Body of pancreas (tissue), 4 donors: ENCODE measurements around the gene GIGYF1. TPM values are rescaled to one million over a fixed set of nuclear protein-coding genes. Genes with fewer than 3 reads are reported as not detected.

Experiments used
- ATAC-seq: fragments of 150-250 bp; one replicate; pipeline ENCODE4 v1.9.1; 2016
- DNase-seq, 4 donors: peaks; one replicate each; pipeline ENCODE4 v3.0.0-alpha.2; 2019
- H3K27ac ChIP-seq, 4 donors: fragments of 200-600 bp; sonication (generic); 1 replicate in 3 of 4; 2 replicates in 1 of 4; pipeline versions ENCODE4 v1.5.1 to v1.6.1; 2016 to 2019; ENCODE audit warnings: mild to moderate bottlenecking in 1 of 4, mixed read lengths in 1 of 4, moderate library complexity in 1 of 4
- H3K27me3 ChIP-seq, 2 donors: fragments of 200-600 bp; sonication (generic); one replicate each; pipeline ENCODE4 v1.6.0; 2016; ENCODE audit warnings: mild to moderate bottlenecking in 1 of 2
- H3K36me3 ChIP-seq, 2 donors: fragments of 200-600 bp; sonication (generic); replicated peaks in 1 of 2; 2 replicates each; pipeline ENCODE4 v1.5.1; 2016; ENCODE audit warnings: low read depth in 2 of 2; ENCODE audit not compliant: insufficient read depth in 1 of 2
- H3K4me1 ChIP-seq: fragments of 200-600 bp; sonication (generic); one replicate; pipeline ENCODE4 v1.6.0; 2016
- H3K4me3 ChIP-seq, 2 donors: fragments of 200-600 bp; sonication (generic); 1 replicate in 1 of 2; 2 replicates in 1 of 2; pipeline ENCODE4 v1.5.1; 2016 to 2019
- H3K9me3 ChIP-seq, 3 donors: fragments of 200-600 bp; sonication (generic); 1 replicate in 2 of 3; 2 replicates in 1 of 3; pipeline ENCODE4 v1.5.1; 2016
- CTCF ChIP-seq, 7 experiments: fragments of 450-650 bp in 4 of 7; fragments of 200-600 bp in 3 of 7; sonication (generic) in 3 of 7; IDR thresholded peaks; one replicate each; pipeline ENCODE4 v1.5.1; 2016 to 2019; ENCODE audit warnings: antibody characterized with exemption in 7 of 7
- POLR2A ChIP-seq, 3 donors: fragments of 450-650 bp; IDR thresholded peaks; one replicate each; pipeline ENCODE4 v1.6.1; 2016; ENCODE audit warnings: antibody characterized with exemption in 3 of 3, mild to moderate bottlenecking in 2 of 3
- WGBS, 2 donors: methylation state at CpG; one replicate each; pipeline ENCODE4 v1.1.5; 2017; 5-methylcytosine and 5-hydroxymethylcytosine counted together
- intact Hi-C: fragments of 100-400 bp; cut with DNase I; formaldehyde crosslinking; loops from one replicate; pipeline ENCODE4 v1.15.1; 2023
- total RNA-seq, 2 donors: library from RNA; depleted of rRNA; stranded (reverse); fragments of >200 nt; gene quantifications; one replicate each; pipeline ENCODE4 v1.1.0, GENCODE V29; 2016

GIGYF1 gene
- total RNA-seq = 10 to 100 TPM; 25.2 to 49.4 TPM

- Histone ChIP-seq H3K4me3 (peak within 1 kb of the TSS; percentile 60 to 86), H3K27me3 (no peaks in the 10 kb centered on the region), H3K27ac (peak within 1 kb of the TSS; percentile 54 to 85 (median 72)), H3K36me3 (no peaks in the 10 kb centered on the region), H3K4me1 (peaks cover 41% of the 10 kb centered on the region), H3K9me3 (no peaks in the 10 kb centered on the region)
- intact Hi-C loops = no loop called here
- no peak for TF ChIP-seq CTCF (IDR thresholded peaks at IDR 0.05)
- TF ChIP-seq POLR2A (IDR thresholded peaks at IDR 0.05) = peak in 2 of 3 donors; percentile 19 to 25
- ATAC-seq (peak; percentile 75), DNase-seq (peak; percentile 72 to 83 (median 74))
- 0 to 1% methylated on average over 3 to 15 of the region's 102 CpGs for WGBS, 2 donors
Observed at GRCh38 chr7:100694098-100694745, at the start of gene GIGYF1. Gene GIGYF1 (minus strand): TSS chr7:100694250. CDS start chr7:100688238, 6,012 bp downstream.

- H3K4me3 ChIP-seq = no peak overlapping the region
- TF ChIP-seq CTCF (IDR thresholded peaks at IDR 0.05) (no peak), POLR2A (IDR thresholded peaks at IDR 0.05) (no peak)
- 80 to 90% methylated on average over 1 to 6 of the region's 6 CpGs for WGBS, 2 donors
Observed at GRCh38 chr7:100739934-100740333, 45.9 kb upstream of the GIGYF1 start.

GRCh38 chr7:100736671-100737070, 42.6 kb upstream of the GIGYF1 start:
- Histone ChIP-seq H3K27me3 (no peaks in the 10 kb centered on the region), H3K27ac (no peak overlapping the region), H3K4me3 (no peak overlapping the region), H3K9me3 (no peaks in the 10 kb centered on the region), H3K36me3 (no peaks in the 10 kb centered on the region), H3K4me1 (no peaks in the 10 kb centered on the region)
- DNase-seq (no peak), ATAC-seq (no peak)
- 78% methylated on average over 5 of the region's 13 CpGs; no CpG with 5 or more reads in 1 of the 2 donors for WGBS, 2 donors
- TF ChIP-seq CTCF (IDR thresholded peaks at IDR 0.05) = no peak
- TF ChIP-seq POLR2A (IDR thresholded peaks at IDR 0.05) = no peak
- intact Hi-C loops = no loop called here

More at GRCh38 chr7:100739934-100740333, 45.9 kb upstream of the GIGYF1 start:
- Histone ChIP-seq H3K27me3 (no peaks in the 10 kb centered on the region), H3K9me3 (no peaks in the 10 kb centered on the region), H3K27ac (no peak overlapping the region), H3K36me3 (no peaks in the 10 kb centered on the region), H3K4me1 (no peaks in the 10 kb centered on the region)
- ATAC-seq (no peak), DNase-seq (no peak)
- intact Hi-C loops = no loop called here

- DNase-seq (no peak), ATAC-seq (no peak)
- Histone ChIP-seq H3K9me3 (no peaks in the 10 kb centered on the region), H3K4me3 (no peak overlapping the region), H3K4me1 (no peaks in the 10 kb centered on the region), H3K36me3 (no peaks in the 10 kb centered on the region), H3K27ac (no peak overlapping the region), H3K27me3 (no peaks in the 10 kb centered on the region)
- no peak for TF ChIP-seq POLR2A (IDR thresholded peaks at IDR 0.05)
- TF ChIP-seq CTCF (IDR thresholded peaks at IDR 0.05) = no peak
- 79 to 85% methylated on average over 6 to 7 of the region's 7 CpGs for WGBS, 2 donors
- intact Hi-C loops = no loop called here
Observed at GRCh38 chr7:100735730-100736129, 41.7 kb upstream of the GIGYF1 start.
